ENCODE data around the gene FAM110C.

GRCh38 chr2:36318-36717 lies 10.0 kb downstream of the FAM110C start:
- TF ChIP-seq CTCF (optimal IDR thresholded peaks at IDR 0.05 in 1 of 3, IDR thresholded peaks at IDR 0.05 in 1 of 3, conservative IDR thresholded peaks at IDR 0.05 in 1 of 3; ENCODE audit: extremely low read depth in 1 of 3, insufficient read depth in 2 of 3, low read length in 3 of 3) = no peak
- TF ChIP-seq EZH2 (IDR thresholded peaks at IDR 0.05; ENCODE audit: low read length) = no peak

Data from keratinocyte (primary cell).